ENCODE results near the gene FNBP1L.

The FNBP1L gene

DNA sequence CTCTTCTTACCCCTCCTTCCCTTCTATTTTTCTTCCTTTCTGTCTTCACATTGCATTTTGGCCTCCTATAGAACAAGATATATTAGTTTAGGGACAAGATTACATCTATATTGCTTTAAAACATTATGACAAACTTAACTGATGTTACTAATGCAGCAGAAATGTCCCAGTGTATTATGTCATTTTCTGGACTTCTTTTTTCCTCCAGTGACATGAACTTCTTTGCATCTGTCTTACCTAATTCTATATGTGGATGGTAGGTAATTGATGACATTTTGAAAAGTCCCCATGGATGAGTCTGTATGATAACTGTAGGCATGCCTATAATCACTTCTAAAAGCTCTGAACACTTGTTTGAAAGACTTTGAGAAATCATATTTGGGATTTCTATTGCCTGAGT lies 89.5 kb downstream of the FNBP1L start:
- no peak overlapping the region for H3K4me3 ChIP-seq (ENCODE audit: low read length)
- TF ChIP-seq, protein P1, sequence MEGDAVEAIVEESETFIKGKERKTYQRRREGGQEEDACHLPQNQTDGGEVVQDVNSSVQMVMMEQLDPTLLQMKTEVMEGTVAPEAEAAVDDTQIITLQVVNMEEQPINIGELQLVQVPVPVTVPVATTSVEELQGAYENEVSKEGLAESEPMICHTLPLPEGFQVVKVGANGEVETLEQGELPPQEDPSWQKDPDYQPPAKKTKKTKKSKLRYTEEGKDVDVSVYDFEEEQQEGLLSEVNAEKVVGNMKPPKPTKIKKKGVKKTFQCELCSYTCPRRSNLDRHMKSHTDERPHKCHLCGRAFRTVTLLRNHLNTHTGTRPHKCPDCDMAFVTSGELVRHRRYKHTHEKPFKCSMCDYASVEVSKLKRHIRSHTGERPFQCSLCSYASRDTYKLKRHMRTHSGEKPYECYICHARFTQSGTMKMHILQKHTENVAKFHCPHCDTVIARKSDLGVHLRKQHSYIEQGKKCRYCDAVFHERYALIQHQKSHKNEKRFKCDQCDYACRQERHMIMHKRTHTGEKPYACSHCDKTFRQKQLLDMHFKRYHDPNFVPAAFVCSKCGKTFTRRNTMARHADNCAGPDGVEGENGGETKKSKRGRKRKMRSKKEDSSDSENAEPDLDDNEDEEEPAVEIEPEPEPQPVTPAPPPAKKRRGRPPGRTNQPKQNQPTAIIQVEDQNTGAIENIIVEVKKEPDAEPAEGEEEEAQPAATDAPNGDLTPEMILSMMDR (IDR thresholded peaks at IDR 0.05; ENCODE audit: insufficient read depth, low read depth, low read length, missing control alignments) = no peak

DNA sequence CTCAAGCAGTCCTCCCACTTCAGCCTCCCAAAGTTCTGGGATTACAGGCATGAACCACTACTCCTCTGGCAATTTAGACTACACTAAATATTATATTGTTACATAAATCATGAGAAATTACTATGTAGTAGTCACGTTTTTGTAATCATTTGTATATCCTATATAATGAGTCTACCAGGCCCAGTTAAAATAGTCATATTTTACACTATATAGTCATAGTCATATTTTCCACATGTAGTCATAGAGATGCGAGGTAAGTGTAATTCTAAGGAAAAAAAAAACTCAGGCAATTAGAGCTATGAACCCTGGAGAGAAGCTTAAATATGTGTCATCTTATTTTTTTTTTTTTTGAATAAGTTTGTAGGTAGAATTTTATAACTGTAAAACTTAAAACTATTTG lies 90.0 kb downstream of the FNBP1L start:
- no peak overlapping the region for H3K4me3 ChIP-seq (ENCODE audit: low read length)
- no peak for DNase-seq (ENCODE audit: low read depth)
- TF ChIP-seq, protein P1 (IDR thresholded peaks at IDR 0.05; ENCODE audit: insufficient read depth, low read depth, low read length, missing control alignments) = no peak

More for the DNA sequence above, 89.5 kb downstream of the FNBP1L start:
- DNase-seq (ENCODE audit: low read depth) = no peak

DNA sequence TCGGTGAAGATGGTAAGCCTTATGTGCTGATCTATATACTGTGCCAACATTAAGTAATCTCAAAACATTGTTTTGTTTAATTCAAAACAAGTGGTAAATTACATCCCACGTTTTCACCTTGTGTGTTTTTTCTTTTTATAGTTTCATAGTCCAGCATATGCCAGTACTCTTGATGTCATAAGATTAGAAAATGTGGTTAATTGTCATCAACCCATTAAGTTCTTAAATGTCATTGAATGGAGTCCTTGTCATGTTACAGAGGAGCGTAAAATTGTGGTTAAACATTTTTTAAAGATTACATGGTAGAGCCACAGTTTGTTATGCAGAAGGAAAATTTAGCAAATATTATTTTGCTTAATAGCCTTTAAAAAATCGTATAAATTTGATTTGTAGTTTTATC lies 93.1 kb downstream of the FNBP1L start:
- DNase-seq (ENCODE audit: low read depth) = no peak
- TF ChIP-seq, protein P1 (IDR thresholded peaks at IDR 0.05; ENCODE audit: insufficient read depth, low read depth, low read length, missing control alignments) = no peak
- H3K4me3 ChIP-seq (ENCODE audit: low read length) = no peak overlapping the region

DNA sequence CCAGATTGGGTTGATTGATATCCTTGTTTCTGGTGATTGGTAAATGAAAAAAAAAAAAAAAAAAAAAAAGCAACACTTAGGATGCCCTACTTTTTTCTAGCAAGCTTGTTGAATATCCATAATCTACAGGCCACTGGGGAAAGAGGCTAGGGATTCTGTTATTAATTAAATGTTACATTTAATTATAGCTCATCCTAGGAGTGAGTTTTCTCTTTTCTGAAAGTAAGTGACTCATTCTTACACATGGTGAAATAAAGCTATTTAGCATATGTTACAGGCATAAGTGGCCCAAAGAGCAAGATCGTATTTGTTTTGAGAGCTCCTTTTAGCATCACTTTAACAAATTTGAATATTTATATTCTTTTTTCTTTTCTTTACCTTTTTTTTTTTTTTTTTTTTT lies 94.5 kb downstream of the FNBP1L start:
- TF ChIP-seq, protein P1 (IDR thresholded peaks at IDR 0.05; ENCODE audit: insufficient read depth, low read depth, low read length, missing control alignments) = no peak
- no peak for DNase-seq (ENCODE audit: low read depth)
- no peak overlapping the region for H3K4me3 ChIP-seq (ENCODE audit: low read length)

DNA sequence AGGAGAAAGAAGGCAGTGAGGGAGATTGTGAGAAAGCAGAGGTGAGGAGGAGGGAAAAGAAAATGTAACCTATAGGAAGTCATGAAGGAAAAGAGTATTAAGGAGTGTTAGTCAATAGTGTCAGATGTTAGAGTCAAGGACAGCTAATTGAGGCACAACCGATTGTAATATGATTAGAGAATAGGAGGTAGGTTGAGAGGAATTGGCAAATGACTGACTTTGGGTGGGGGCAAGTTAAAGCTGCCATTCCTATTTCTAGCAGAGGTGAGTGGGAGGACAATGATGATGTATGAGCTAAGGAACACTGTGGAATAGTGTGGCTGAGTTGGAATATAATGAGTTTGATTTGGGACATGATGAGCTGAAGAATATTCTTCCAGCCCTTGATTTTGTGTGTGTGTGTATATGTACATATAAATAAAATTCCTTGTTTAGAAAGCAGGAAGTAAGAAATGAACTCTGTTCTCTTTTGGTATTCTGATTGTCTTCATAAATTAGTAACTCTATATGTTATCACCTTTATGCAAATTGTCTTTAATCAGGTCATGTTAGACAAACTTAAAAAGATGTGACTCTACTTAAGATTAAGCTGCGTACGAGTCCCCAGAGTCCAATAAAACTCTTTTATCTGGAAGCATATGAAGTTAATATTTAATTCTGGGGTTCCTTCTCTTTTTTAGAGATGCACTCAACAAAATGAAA lies 98.4 kb downstream of the FNBP1L start:
- TF ChIP-seq, protein P1 (IDR thresholded peaks at IDR 0.05; ENCODE audit: insufficient read depth, low read depth, low read length, missing control alignments) = no peak
- DNase-seq (ENCODE audit: low read depth) = no peak
- no peak overlapping the region for H3K4me3 ChIP-seq (ENCODE audit: low read length)

DNA sequence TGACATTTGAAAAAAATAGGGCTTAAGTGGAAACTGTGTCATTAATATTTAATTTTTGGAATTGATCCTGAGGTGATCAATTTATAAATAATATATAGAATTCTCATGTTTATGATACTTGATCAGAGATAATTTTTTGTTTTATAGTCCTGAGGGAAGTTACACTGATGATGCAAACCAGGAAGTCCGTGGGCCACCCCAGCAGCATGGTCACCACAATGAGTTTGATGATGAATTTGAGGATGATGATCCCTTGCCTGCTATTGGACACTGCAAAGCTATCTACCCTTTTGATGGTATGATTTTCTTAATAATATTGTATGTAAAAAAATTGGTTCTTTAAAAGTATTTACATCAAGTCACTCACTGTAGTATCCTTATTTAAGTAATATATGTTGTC lies 101.2 kb downstream of the FNBP1L start:
- TF ChIP-seq, protein P1 (IDR thresholded peaks at IDR 0.05; ENCODE audit: insufficient read depth, low read depth, low read length, missing control alignments) = no peak
- no peak overlapping the region for H3K4me3 ChIP-seq (ENCODE audit: low read length)
- DNase-seq (ENCODE audit: low read depth) = no peak

DNA sequence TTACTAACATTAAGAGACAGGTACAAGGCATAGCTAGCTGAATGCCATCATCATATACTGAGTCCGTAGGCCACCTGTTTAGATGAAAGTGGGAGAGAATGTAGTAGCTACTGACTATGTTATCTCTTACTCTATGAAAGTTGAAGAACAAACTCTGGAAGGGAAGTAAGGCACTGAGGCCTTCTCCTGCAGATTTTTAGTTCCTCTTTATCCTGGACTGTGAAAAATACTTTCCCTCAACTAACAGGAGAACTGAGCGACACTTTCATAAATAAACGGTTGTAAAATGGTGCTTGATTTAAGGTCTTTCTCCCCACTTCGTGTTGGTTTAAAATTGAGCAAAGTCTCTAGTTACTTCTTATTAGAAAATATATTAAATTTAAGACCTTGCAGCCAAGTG lies 101.9 kb downstream of the FNBP1L start:
- TF ChIP-seq, protein P1 (IDR thresholded peaks at IDR 0.05; ENCODE audit: insufficient read depth, low read depth, low read length, missing control alignments) = no peak
- no peak overlapping the region for H3K4me3 ChIP-seq (ENCODE audit: low read length)

More for the DNA sequence above, 101.9 kb downstream of the FNBP1L start:
- no peak for DNase-seq (ENCODE audit: low read depth)
